Sigmoid colon (tissue), 4 donors: ENCODE data around the gene ACLY.

Source experiments
- CTCF ChIP-seq, 4 experiments: fragments of 450-650 bp in 3 of 4; fragments of 200-600 bp in 1 of 4; IDR thresholded peaks; one replicate each; pipeline ENCODE4 v1.5.1; 2016 to 2019; ENCODE audit warnings: antibody characterized with exemption in 4 of 4, mild to moderate bottlenecking in 3 of 4, moderate library complexity in 2 of 4
- EP300 ChIP-seq, 4 donors: sonication (generic); formaldehyde crosslinking; IDR thresholded peaks; one replicate each; pipeline ENCODE4 v1.6.1; 2017; ENCODE audit warnings: antibody characterized with exemption in 4 of 4
- POLR2A ChIP-seq, 2 donors: fragments of 450-650 bp; IDR thresholded peaks; one replicate each; pipeline ENCODE4 v1.6.1; 2016; ENCODE audit warnings: antibody characterized with exemption in 2 of 2, mild to moderate bottlenecking in 2 of 2, moderate library complexity in 2 of 2
- POLR2AphosphoS5 ChIP-seq, 4 donors: sonication (generic); formaldehyde crosslinking; IDR thresholded peaks; one replicate each; pipeline ENCODE4 v1.6.1; 2017; ENCODE audit warnings: antibody characterized with exemption in 4 of 4

- no peak for TF ChIP-seq CTCF (IDR thresholded peaks at IDR 0.05)
- TF ChIP-seq POLR2A (IDR thresholded peaks at IDR 0.05): no peak
- TF ChIP-seq POLR2AphosphoS5 (IDR thresholded peaks at IDR 0.05): no peak
- no peak for TF ChIP-seq EP300 (IDR thresholded peaks at IDR 0.05)
Observed at GRCh38 chr17:41864498-41864835, 54.3 kb downstream of the ACLY start.
